Muscle layer of colon (tissue), 2 donors: ENCODE data around the gene MUC4.
"Not testable (repeated sequence)": the region's sequence is repeated elsewhere in the genome, so short reads cannot be mapped to it uniquely, and the experiment has no call there.

Experiments used
- H3K27ac ChIP-seq: one replicate; pipeline ENCODE4 v1.7.0; 2013; ENCODE audit warnings: low read depth, mild to moderate bottlenecking, low read length, moderate library complexity
- H3K27me3 ChIP-seq, 2 donors: one replicate each; pipeline ENCODE4 v1.7.0; 2013; ENCODE audit warnings: low read length in 2 of 2, mild to moderate bottlenecking in 2 of 2; ENCODE audit not compliant: insufficient read depth in 2 of 2, control insufficient read depth in 1 of 2
- H3K36me3 ChIP-seq: one replicate; pipeline ENCODE4 v1.7.0; 2013; ENCODE audit warnings: mild to moderate bottlenecking, low read length; ENCODE audit not compliant: insufficient read depth
- H3K4me1 ChIP-seq: one replicate; pipeline ENCODE4 v1.7.0; 2013; ENCODE audit warnings: mild to moderate bottlenecking, low read length; ENCODE audit not compliant: insufficient read depth
- H3K4me3 ChIP-seq, 2 donors: one replicate each; pipeline ENCODE4 v1.7.0; 2013; ENCODE audit warnings: low read length in 2 of 2, low read depth in 1 of 2, mild to moderate bottlenecking in 1 of 2, moderate library complexity in 1 of 2
- H3K9ac ChIP-seq: one replicate; pipeline ENCODE4 v1.7.0; 2013; ENCODE audit warnings: low read length
- H3K9me3 ChIP-seq: one replicate; pipeline ENCODE4 v1.7.0; 2013; ENCODE audit warnings: mild to moderate bottlenecking, low read length
- donor health status: abdominal sarcoma.
- donor health status: Adenocarcinoma of cecum.

The MUC4 gene

DNA sequence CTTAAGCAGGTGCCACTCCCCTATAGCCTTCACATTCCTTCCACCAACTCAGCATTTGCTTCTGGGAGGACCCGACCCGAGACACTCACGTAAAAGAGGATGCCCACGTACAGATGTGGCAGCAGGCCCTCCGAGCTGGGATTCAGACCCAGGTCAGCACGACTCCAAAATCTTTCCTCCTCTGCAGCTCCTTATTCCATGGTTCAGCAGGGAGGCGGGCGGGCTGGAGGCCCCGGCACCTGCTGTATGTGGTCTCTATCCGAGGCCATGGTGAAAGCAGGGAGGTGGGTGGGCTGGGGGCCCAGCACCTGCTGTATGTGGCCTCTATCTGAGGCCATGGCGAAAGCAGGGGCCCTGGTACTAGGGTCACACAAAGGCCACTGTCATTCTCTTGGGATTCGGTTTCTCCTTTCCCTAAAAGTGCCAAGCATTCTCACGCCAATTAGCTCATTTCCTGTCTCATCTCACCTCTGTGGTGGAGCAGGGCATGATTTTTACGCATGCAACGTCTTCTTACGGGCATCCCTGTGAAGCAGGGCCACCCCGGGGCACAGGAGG is 5.9 kb upstream of the MUC4 start:
- H3K27ac ChIP-seq, result no peak overlapping the region
- H3K4me1 ChIP-seq, result no peaks in the 10 kb centered on the region
- no peaks in the 10 kb centered on the region for H3K27me3 ChIP-seq
- H3K36me3 ChIP-seq, result no peaks in the 10 kb centered on the region
- H3K4me3 ChIP-seq, result no peak overlapping the region
- H3K9ac ChIP-seq, result no peak overlapping the region
- no peaks in the 10 kb centered on the region for H3K9me3 ChIP-seq

DNA sequence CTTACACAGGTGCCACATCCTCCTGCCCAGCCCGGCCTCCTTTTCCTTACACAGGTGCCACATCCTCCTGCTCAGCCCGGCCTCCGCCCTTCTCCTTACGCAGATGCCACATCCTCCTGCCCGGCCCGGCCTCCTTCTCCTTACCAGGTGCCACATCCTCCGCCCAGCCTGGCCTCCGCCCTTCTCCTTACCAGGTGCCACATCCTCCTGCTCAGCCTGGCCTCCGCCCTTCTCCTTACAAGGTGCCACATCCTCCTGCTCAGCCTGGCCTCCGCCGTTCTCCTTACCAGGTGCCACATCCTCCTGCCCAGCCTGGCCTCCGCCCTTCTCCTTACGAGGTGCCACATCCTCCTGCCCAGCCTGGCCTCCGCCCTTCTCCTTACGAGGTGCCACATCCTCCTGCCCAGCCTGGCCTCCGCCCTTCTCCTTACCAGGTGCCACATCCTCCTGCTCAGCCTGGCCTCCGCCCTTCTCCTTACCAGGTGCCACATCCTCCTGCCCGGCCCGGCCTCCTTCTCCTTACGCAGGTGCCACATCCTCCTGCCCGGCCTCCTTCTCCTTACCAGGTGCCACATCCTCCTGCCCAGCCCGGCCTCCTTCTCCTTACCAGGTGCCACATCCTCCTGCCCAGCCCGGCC is 4.7 kb upstream of the MUC4 start:
- H3K4me1 ChIP-seq, H3K36me3 ChIP-seq, H3K27ac ChIP-seq, H3K9me3 ChIP-seq, H3K9ac ChIP-seq, H3K4me3 ChIP-seq: not testable (repeated sequence)
- peaks cover 0 to 10% of the 10 kb centered on the region in 2 donors for H3K27me3 ChIP-seq

DNA sequence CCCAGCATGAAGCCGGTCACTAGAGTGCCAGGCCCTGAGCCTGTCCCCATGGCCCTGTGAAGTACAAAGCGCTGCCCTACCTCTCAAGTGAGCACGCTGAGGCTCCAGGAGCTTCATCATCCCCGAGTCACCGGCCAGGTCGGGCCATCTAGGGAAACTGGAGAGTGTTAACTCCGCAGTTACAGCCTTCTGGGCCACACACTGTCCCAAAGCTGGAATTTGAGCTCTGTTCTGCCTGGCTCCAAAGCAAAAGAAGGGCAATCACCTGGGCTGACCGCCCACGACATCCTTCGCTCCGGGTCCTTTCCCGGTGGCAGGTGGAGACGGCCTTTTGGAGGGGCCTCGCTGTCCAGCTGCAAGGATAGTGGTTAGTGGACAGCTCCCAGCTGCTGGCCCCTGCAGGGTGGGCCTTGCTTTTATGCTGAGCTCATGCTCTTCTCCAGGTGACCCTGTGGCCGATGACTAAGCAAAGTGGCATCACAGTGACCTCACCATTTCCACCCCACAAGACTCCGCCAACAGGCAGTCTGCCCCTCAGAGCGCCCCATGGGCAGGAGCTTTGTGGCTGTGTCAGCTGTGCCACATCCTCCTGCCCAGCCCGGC is 3.5 kb upstream of the MUC4 start:
- H3K9me3 ChIP-seq, result no peaks in the 10 kb centered on the region
- H3K27ac ChIP-seq, result no peak overlapping the region
- H3K4me3 ChIP-seq, result no peak overlapping the region
- no peaks in the 10 kb centered on the region for H3K36me3 ChIP-seq
- no peak overlapping the region for H3K9ac ChIP-seq
- no peaks in the 10 kb centered on the region for H3K4me1 ChIP-seq
- peaks cover 0 to 10% of the 10 kb centered on the region in 2 donors for H3K27me3 ChIP-seq

DNA sequence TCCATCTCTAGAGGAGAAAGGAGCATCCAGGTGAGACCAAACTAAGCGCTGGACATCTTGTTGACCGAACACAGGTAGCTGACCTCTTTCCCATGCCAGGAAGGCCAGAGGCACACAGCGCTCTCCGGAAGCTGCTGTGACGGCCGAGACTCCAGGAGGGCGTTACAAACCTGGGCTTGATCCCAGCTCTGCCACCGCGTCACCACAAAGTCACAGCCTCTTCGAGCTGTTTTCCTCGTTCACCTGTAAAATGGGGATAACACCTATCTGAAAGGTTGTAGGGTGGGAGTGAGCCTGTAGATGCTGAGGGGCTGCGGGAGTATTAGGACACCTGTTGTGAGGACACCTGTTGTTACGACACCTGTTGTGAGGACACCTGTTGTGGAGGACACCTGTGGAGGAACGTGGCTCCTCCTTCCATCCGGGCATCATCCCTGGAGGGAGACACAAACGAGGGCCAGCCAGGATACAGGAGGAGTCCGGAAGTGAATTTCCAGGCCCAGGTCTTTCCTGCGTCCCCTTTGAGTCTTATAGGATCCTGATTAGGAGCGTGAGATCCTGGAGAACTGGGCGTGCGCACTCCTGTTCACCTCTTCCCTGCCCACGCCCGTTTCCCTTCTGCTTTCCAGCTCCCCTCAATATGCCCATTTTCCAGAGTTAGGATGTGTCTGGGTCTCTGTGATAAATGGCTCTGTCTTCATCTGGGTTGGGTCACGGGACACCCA is 2.3 kb upstream of the MUC4 start:
- Histone ChIP-seq H3K4me3 (no peak overlapping the region), H3K9me3 (no peaks in the 10 kb centered on the region), H3K27me3 (peaks cover 0 to 10% of the 10 kb centered on the region in 2 donors), H3K9ac (no peak overlapping the region), H3K27ac (no peak overlapping the region), H3K36me3 (no peaks in the 10 kb centered on the region), H3K4me1 (no peaks in the 10 kb centered on the region)

DNA sequence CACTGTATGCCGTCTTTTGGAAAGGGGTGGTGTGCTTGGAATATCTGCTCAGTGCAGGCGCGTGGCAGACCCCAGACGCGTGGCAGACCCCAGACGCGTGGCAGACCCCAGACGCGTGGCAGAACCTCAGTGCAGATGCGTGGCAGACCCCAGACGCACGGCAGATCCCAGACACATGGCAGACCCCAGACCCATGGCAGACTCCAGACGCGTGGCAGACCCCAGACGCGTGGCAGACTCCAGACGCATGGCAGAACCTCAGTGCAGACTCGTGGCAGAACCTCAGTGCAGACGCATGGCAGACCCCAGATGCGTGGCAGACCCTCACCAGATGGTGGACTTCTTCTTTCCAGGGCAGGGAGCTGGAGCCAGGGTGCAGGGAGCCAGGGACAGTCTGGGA is 637 bp upstream of the MUC4 start:
- H3K27ac ChIP-seq, result no peak overlapping the region
- no peak overlapping the region for H3K4me3 ChIP-seq
- H3K9ac ChIP-seq, result no peak overlapping the region
- no peaks in the 10 kb centered on the region for H3K4me1 ChIP-seq
- no peaks in the 10 kb centered on the region for H3K9me3 ChIP-seq
- H3K27me3 ChIP-seq, result peaks cover 0 to 10% of the 10 kb centered on the region in 2 donors
- H3K36me3 ChIP-seq, result no peaks in the 10 kb centered on the region

DNA sequence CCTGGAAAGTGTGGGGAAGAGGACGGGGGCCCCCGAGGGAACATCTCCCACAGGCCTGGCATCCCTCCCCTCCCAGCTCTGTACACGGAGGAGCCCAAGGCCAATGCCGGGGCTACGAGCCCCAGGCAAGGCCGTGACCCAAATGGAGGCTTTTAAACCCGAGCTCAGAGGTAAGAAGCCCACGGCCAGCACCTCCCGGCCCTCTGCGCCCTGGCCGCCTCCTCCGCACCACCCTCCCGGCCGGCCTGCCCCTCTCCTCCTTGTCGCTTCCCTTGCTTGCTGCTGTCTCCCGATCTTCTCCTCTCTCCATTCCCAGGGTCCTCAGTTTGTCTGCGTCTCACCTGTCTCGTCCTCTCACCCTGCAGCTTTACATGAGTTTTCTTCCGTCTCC is 1.3 kb downstream of the MUC4 start:
- H3K4me1 ChIP-seq, result no peaks in the 10 kb centered on the region
- H3K27me3 ChIP-seq, result peaks cover 0 to 10% of the 10 kb centered on the region in 2 donors
- H3K36me3 ChIP-seq, result no peaks in the 10 kb centered on the region
- H3K9ac ChIP-seq, result no peak overlapping the region
- H3K27ac ChIP-seq, result no peak overlapping the region
- H3K4me3 ChIP-seq, result no peak overlapping the region
- no peaks in the 10 kb centered on the region for H3K9me3 ChIP-seq

DNA sequence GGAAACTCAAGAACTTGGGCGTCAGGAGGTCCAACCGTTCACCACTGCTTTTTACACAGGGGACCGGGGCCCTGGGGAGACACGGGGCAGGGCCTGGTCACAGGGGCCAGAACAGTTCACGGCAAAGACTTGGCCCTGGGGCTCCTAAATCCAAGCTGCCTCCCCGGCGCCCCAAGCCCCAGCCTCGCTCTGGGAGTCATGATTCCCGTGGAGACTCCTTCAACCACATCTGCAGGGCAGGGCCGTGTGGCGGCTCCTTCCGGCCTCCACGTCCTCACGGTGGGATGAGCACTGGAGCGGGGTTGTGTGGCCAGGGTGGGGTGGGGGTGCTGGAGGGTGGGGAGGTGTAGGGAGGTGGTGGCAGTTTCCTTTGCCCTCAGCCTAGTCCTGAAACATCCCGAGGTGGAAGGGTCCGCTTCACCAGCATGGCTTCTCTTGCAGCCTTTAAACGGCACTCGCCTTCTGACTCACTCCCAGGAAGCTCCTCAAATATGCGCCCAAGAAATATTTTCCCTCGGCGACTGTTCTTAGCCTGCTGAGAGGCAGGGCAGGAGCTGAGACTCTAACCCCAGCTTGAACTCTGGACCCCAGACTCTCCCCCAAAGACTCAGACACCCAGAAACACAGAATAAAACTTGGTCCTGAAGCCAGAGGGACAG is 1.8 kb downstream of the MUC4 start:
- no peaks in the 10 kb centered on the region for H3K9me3 ChIP-seq
- no peak overlapping the region for H3K27ac ChIP-seq
- no peaks in the 10 kb centered on the region for H3K4me1 ChIP-seq
- no peak overlapping the region for H3K4me3 ChIP-seq
- H3K27me3 ChIP-seq, result peaks cover 0 to 10% of the 10 kb centered on the region in 2 donors
- no peaks in the 10 kb centered on the region for H3K36me3 ChIP-seq
- no peak overlapping the region for H3K9ac ChIP-seq

DNA sequence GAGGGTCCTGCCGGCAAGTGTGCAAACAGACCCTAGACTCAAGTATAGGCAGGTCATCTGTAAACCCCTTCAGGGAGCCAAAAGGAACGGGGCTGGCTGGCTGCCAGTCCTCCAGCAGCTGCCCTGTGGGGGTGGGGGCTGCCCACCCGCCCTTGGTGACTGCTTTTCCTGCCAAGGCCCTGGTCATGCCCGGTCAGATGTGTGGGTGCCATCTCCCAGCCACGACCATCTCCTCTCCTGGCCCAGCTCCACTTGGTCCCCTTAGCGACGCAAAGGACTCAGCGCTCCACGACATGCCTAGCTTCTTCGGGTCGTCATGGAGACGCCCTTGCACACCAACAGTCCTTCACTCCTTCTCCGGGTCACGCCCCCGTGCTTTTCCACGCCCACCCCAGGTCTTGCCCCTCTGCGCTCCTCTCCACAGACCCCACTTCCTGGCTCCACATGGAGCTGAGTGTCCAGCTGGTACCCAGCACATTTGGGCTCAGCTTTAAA is 2.4 kb downstream of the MUC4 start:
- H3K9me3 ChIP-seq, result no peaks in the 10 kb centered on the region
- H3K36me3 ChIP-seq, result no peaks in the 10 kb centered on the region
- H3K27ac ChIP-seq, result no peak overlapping the region
- H3K27me3 ChIP-seq, result peaks cover 0 to 10% of the 10 kb centered on the region in 2 donors
- H3K4me3 ChIP-seq, result no peak overlapping the region
- no peak overlapping the region for H3K9ac ChIP-seq
- no peaks in the 10 kb centered on the region for H3K4me1 ChIP-seq

DNA sequence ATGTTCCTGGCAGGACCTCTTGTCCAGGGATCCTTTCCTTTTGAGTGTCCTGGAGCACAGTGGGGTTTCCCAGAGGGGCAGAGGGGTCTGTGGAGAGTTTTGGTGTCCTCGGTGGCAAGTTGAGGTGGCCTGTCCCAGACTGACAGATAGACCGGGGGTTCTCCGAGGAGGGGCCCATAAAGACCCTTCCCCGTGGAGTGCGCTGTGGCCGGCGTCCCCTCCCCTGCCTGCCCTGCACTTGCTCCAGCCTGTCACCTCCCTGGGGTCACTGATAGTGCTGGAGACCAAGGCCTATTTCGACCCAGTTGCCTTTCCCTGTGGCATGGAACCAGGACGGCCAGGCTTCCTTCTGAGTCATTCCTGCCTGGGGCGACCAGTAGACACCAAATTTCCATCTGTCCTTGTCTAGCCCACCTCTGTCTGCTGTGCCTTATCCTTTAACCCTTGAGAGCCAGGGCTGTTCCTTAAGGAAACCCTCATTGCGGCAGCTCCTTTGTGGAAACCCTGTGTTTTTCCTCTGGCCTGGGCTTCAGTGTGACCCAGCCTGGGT is 2.9 kb downstream of the MUC4 start:
- Histone ChIP-seq H3K4me3 (no peak overlapping the region), H3K36me3 (no peaks in the 10 kb centered on the region), H3K9me3 (no peaks in the 10 kb centered on the region), H3K27me3 (peaks cover 0 to 10% of the 10 kb centered on the region in 2 donors), H3K9ac (no peak overlapping the region), H3K4me1 (no peaks in the 10 kb centered on the region), H3K27ac (no peak overlapping the region)

DNA sequence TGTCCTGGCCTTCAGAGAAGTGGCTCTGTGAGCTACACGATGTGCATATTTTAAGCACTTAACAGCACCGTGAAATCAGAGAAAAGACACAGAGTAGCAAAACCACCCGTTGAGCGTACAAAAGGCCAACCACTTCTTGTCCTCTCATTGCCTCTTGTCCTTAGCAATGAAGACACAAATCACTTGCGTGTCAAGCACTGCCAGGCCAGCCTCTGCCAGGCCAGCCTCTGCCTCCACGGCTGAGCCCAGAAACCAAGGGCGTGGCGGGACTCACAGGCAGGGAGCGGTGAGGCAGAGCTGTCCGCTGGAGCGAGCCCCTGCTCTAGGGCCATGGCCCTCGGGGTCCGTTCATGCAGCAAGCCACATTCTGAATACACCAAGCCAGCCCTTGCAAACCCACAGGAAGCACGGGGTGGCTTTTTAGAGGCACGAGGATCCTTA is 4.0 kb downstream of the MUC4 start:
- H3K9ac ChIP-seq, result no peak overlapping the region
- no peak overlapping the region for H3K27ac ChIP-seq
- H3K9me3 ChIP-seq, result no peaks in the 10 kb centered on the region
- peaks cover 0 to 10% of the 10 kb centered on the region in 2 donors for H3K27me3 ChIP-seq
- H3K4me3 ChIP-seq, result no peak overlapping the region
- peaks cover 3% of the 10 kb centered on the region for H3K4me1 ChIP-seq
- H3K36me3 ChIP-seq, result no peaks in the 10 kb centered on the region

DNA sequence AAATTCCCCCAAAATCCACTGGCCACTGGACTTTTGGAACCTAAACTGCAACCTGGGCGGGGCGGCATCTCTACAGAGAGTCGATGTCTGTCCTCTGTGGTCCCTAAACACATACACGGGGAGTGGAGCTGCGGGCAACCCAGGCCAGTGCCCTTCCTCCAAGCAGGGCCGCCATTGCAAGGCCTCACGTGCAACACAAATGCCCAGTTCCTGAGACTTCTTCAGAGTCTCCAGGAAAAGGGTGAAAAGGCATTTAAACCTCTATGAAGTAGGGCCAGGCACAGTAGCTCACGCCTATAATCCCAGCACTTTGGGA is 4.9 kb downstream of the MUC4 start:
- Histone ChIP-seq H3K4me3 (no peak overlapping the region), H3K9me3 (no peaks in the 10 kb centered on the region), H3K9ac (no peak overlapping the region), H3K27me3 (peaks cover 0 to 5% of the 10 kb centered on the region in 2 donors), H3K36me3 (no peaks in the 10 kb centered on the region), H3K4me1 (peaks cover 10% of the 10 kb centered on the region), H3K27ac (no peak overlapping the region)
